ENCODE data around the gene NHSL2. TPM values are rescaled to one million over a fixed set of nuclear protein-coding genes. Genes with fewer than 3 reads are reported as not detected.

The NHSL2 gene
- total and polyA plus RNA-seq, 2 experiments from 2014 or later: 4.7 to 9.5 TPM

DNA sequence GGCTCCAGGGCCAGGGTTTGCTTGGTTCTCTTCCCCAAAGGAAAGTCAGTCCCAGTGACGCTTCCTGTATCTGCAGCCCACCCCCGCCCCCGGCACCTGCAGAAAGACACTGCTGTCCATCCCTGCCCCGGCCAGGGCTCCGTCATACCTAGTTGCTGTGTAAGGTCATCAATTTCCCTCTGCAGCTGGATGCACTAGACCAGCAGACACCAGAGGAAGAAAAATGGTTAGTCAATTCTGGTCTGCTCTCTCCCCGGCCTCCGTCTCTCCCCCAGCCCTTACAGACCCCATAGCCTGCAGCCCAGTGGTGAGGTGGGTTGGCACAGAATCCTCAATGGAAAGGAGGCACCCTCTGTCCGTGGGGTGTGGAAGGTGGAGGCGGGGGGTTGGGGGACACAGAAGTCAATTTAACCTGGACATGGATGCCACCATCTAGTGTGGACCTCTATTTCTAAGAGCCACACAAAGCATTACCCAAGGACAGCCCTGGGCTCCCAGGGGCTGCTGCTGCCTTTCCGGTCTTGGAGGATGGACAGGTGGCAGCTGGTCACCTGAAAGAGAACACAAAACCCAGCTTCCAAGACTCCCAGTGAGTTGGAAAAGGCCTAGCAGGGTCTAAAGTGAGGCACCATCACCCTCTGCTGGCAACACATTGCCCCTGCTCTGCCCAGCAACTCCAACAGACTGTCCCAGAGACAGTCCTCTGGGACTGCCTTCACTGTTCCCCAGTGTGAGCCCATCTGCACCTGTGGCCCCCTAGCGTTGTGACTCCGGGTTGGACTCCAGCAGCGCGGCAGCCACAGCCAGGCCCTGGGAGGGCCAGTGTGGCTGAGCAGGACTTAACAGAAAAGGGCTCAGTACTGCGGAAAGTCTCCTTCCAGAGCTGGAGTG is 40.2 kb upstream of the NHSL2 start:
- Histone ChIP-seq H3K4me1 (ENCODE audit: insufficient read depth) (no peaks in the 10 kb centered on the region), H3K9me2 (ENCODE audit: insufficient read depth) (no peaks in the 10 kb centered on the region), H2AFZ (no peak overlapping the region), H3K4me2 (no peak overlapping the region), H3K36me3 (ENCODE audit: insufficient read depth) (no peaks in the 10 kb centered on the region), H3K27me3 (ENCODE audit: insufficient read depth) (no peaks in the 10 kb centered on the region), H3K4me3 (no peak overlapping the region), H3K27ac (ENCODE audit: low read depth) (no peak overlapping the region), H4K20me1 (replicated peaks; ENCODE audit: insufficient read depth) (no peaks in the 10 kb centered on the region), H3K79me2 (replicated peaks; ENCODE audit: insufficient read depth) (no peaks in the 10 kb centered on the region), H3F3A (replicated peaks; ENCODE audit: low read depth) (no peaks in the 10 kb centered on the region)
- no peak overlapping the region for H3K4me3 Mint-ChIP-seq
- H3K9me3 Mint-ChIP-seq: no peaks in the 10 kb centered on the region
- TF ChIP-seq CREB1 (CRISPR knock-in tag; IDR thresholded peaks at IDR 0.05; ENCODE audit: low read depth): no peak
- TF ChIP-seq, protein P1, sequence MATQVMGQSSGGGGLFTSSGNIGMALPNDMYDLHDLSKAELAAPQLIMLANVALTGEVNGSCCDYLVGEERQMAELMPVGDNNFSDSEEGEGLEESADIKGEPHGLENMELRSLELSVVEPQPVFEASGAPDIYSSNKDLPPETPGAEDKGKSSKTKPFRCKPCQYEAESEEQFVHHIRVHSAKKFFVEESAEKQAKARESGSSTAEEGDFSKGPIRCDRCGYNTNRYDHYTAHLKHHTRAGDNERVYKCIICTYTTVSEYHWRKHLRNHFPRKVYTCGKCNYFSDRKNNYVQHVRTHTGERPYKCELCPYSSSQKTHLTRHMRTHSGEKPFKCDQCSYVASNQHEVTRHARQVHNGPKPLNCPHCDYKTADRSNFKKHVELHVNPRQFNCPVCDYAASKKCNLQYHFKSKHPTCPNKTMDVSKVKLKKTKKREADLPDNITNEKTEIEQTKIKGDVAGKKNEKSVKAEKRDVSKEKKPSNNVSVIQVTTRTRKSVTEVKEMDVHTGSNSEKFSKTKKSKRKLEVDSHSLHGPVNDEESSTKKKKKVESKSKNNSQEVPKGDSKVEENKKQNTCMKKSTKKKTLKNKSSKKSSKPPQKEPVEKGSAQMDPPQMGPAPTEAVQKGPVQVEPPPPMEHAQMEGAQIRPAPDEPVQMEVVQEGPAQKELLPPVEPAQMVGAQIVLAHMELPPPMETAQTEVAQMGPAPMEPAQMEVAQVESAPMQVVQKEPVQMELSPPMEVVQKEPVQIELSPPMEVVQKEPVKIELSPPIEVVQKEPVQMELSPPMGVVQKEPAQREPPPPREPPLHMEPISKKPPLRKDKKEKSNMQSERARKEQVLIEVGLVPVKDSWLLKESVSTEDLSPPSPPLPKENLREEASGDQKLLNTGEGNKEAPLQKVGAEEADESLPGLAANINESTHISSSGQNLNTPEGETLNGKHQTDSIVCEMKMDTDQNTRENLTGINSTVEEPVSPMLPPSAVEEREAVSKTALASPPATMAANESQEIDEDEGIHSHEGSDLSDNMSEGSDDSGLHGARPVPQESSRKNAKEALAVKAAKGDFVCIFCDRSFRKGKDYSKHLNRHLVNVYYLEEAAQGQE (IDR thresholded peaks at IDR 0.05; ENCODE audit: unreplicated experiment): no peak
- TF ChIP-seq ZNF114 (CRISPR knock-in tag; IDR thresholded peaks at IDR 0.05): no peak
- TF ChIP-seq, protein P2, sequence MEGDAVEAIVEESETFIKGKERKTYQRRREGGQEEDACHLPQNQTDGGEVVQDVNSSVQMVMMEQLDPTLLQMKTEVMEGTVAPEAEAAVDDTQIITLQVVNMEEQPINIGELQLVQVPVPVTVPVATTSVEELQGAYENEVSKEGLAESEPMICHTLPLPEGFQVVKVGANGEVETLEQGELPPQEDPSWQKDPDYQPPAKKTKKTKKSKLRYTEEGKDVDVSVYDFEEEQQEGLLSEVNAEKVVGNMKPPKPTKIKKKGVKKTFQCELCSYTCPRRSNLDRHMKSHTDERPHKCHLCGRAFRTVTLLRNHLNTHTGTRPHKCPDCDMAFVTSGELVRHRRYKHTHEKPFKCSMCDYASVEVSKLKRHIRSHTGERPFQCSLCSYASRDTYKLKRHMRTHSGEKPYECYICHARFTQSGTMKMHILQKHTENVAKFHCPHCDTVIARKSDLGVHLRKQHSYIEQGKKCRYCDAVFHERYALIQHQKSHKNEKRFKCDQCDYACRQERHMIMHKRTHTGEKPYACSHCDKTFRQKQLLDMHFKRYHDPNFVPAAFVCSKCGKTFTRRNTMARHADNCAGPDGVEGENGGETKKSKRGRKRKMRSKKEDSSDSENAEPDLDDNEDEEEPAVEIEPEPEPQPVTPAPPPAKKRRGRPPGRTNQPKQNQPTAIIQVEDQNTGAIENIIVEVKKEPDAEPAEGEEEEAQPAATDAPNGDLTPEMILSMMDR (conservative IDR thresholded peaks at IDR 0.05; ENCODE audit: low read depth in 2 of 2): peak; percentile 51 to 76
- H3K27me3 Mint-ChIP-seq (ENCODE audit: insufficient read depth, low read depth, poor library complexity): peaks cover 12% of the 10 kb centered on the region
- H3K27ac Mint-ChIP-seq: no peak overlapping the region
- peaks cover 5% of the 10 kb centered on the region; the same call in 1 of the 3 replicates for H3K4me1 Mint-ChIP-seq
- H3K36me3 Mint-ChIP-seq (ENCODE audit: low read depth): no peaks in the 10 kb centered on the region; the same call in 2 of the 3 replicates
- DNase-seq (ENCODE audit: low spot score) (peak; percentile 66), ATAC-seq (peak; percentile 98)

DNA sequence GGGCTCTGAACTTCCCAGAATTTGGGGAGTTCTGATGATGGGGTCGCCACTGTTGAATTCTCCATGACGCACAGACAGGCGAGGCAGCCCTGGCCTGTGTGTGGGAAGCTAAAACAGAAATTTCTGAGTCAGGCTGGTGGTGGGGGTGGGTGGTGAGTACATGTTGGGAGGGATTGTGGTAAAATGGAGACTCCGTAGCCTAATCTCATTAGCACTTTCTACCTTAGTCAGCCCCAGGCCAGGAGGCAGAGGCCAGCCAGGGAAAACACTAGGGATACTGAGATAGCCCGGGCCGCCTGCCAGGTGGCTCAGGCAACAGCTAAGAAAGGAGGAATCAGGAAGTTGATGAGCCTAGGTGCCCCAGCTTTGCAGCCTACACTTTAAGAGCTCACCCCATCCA is 39.3 kb upstream of the NHSL2 start:
- no peak overlapping the region for H3K27ac ChIP-seq (ENCODE audit: low read depth)
- peaks cover 3% of the 10 kb centered on the region; the same call in 1 of the 3 replicates for H3K36me3 Mint-ChIP-seq (ENCODE audit: low read depth)
- peaks cover 6% of the 10 kb centered on the region; the same call in 2 of the 3 replicates for H3K9me3 Mint-ChIP-seq
- H3K79me2 ChIP-seq (replicated peaks; ENCODE audit: insufficient read depth): no peaks in the 10 kb centered on the region
- H3K4me3 Mint-ChIP-seq: no peak overlapping the region
- H3K36me3 ChIP-seq (ENCODE audit: insufficient read depth): no peaks in the 10 kb centered on the region
- peaks cover 12% of the 10 kb centered on the region for H3K27me3 Mint-ChIP-seq (ENCODE audit: insufficient read depth, low read depth, poor library complexity)
- no peak overlapping the region for H3K4me3 ChIP-seq
- ATAC-seq: no peak
- H4K20me1 ChIP-seq (replicated peaks; ENCODE audit: insufficient read depth): no peaks in the 10 kb centered on the region
- no peaks in the 10 kb centered on the region for H3K4me1 ChIP-seq (ENCODE audit: insufficient read depth)
- DNase-seq (ENCODE audit: low spot score): no peak
- no peaks in the 10 kb centered on the region for H3K9me2 ChIP-seq (ENCODE audit: insufficient read depth)
- no peaks in the 10 kb centered on the region for H3K27me3 ChIP-seq (ENCODE audit: insufficient read depth)
- H3F3A ChIP-seq (replicated peaks; ENCODE audit: low read depth): no peaks in the 10 kb centered on the region
- no peak overlapping the region for H3K4me2 ChIP-seq
- H3K27ac Mint-ChIP-seq: no peak overlapping the region
- H3K4me1 Mint-ChIP-seq: peaks cover 5% of the 10 kb centered on the region; the same call in 1 of the 3 replicates
- no peak overlapping the region for H2AFZ ChIP-seq
- TF ChIP-seq POLR2AphosphoS5 (IDR thresholded peaks at IDR 0.05; ENCODE audit: low read depth) (no peak), CREB1 (CRISPR knock-in tag; IDR thresholded peaks at IDR 0.05; ENCODE audit: low read depth) (no peak), ZNF331 (CRISPR knock-in tag; IDR thresholded peaks at IDR 0.05; ENCODE audit: low read depth) (no peak), EZH2phosphoT487 (IDR thresholded peaks at IDR 0.05; ENCODE audit: unreplicated experiment) (no peak), STAT1 (IDR thresholded peaks at IDR 0.05; ENCODE audit: unreplicated experiment) (no peak), NANOG (IDR thresholded peaks at IDR 0.05; ENCODE audit: borderline replicate concordance) (no peak), JUNB (IDR thresholded peaks at IDR 0.05; ENCODE audit: unreplicated experiment) (no peak), EZH2 (IDR thresholded peaks at IDR 0.05; ENCODE audit: low read depth, unreplicated experiment) (no peak), ZNF114 (CRISPR knock-in tag; IDR thresholded peaks at IDR 0.05) (no peak)
- TF ChIP-seq, protein P3, sequence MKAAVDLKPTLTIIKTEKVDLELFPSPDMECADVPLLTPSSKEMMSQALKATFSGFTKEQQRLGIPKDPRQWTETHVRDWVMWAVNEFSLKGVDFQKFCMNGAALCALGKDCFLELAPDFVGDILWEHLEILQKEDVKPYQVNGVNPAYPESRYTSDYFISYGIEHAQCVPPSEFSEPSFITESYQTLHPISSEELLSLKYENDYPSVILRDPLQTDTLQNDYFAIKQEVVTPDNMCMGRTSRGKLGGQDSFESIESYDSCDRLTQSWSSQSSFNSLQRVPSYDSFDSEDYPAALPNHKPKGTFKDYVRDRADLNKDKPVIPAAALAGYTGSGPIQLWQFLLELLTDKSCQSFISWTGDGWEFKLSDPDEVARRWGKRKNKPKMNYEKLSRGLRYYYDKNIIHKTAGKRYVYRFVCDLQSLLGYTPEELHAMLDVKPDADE (IDR thresholded peaks at IDR 0.05): no peak
- TF ChIP-seq, protein P1 (IDR thresholded peaks at IDR 0.05; ENCODE audit: unreplicated experiment): no peak

Measured in GM23338 (cell line).